HG03457 (cell line): ENCODE results near the gene DNAL4.

Experiments
- ATAC-seq: cut with Tn5 transposase; IDR thresholded peaks from one replicate; pipeline ENCODE4 v1.9.1; 2021; ENCODE audit warnings: moderate number of reproducible peaks; ENCODE audit not compliant: unreplicated experiment

DNAL4 gene

DNA sequence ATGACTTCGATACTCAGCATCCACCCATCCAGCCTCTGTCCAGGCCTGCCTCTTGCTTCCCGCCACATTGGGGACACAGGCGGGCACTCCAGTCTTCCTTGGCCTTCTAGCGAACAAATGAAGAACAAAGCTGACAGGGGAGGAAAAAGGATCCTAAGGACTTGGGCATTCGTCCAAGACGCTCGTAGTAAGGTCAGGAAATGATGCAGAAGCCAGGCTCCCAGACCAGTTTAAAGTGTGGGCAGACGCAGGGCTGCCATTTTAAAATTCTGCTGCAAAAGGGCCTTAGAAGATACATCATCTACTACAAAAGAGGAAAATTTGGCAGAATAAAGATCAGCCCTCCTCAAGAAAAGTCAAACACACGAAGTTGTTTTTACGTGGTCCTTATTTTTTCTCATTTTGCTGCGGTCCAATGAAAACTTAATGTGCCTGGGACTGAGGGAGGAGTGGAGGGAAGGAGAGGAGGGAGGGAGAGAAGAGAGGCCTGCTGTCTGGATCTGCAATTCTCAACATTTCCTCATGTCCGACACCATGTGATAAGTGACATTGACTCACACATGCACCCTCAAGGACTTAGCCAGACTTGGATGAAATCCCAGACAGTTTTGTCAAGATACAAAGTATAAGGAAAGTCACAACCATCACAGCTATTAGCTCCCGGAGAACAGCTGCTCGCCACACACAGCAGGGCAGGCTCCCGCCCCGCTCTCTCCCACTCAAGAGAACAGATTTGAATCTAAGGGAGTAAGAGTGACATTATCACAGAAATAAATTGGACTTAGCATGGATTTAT lies 5.7 kb downstream of the DNAL4 start:
- no peak for ATAC-seq

- no peak for ATAC-seq
Observed at GRCh38 chr22:38786631-38787030, 7.3 kb downstream of the DNAL4 start.

GRCh38 chr22:38784856-38785255 lies 9.1 kb downstream of the DNAL4 start:
- ATAC-seq, result no peak

- ATAC-seq, result no peak
Observed at GRCh38 chr22:38784035-38784434, 9.9 kb downstream of the DNAL4 start.

GRCh38 chr22:38783095-38783615 lies 10.8 kb downstream of the DNAL4 start:
- ATAC-seq, result no peak

DNA sequence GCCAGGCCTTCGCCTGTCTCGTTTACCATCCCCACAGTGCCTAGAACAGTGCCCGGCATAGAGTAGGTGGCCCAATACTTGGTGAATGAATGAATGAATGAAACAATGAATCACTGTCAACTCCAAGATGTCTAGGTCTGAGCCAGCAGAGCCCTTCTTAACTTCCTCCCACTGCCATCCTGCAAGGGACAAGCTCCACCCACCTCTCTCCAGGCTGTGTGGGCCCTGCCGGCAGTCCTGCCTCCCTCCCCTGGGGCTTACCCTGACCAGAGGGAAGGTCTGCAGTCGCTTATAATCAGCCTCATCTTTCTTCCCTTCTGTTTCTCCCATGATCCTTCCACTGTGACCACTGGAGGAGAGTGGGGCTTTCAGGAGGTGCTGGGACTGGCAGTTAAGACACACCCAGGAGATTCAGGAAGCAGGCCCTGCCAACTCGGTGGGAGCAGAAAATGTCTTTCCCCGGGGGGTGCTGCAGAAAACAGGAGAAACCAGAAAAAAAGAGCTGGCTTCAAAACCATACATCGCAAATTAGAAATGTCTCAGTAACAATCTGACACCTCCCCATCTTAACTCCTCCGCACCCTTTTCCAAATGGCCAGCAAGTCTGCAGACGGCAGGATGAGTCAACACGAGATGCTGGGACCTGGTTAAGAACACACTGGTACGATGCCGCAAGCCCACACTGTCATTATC lies 11.4 kb downstream of the DNAL4 start:
- no peak for ATAC-seq

DNA sequence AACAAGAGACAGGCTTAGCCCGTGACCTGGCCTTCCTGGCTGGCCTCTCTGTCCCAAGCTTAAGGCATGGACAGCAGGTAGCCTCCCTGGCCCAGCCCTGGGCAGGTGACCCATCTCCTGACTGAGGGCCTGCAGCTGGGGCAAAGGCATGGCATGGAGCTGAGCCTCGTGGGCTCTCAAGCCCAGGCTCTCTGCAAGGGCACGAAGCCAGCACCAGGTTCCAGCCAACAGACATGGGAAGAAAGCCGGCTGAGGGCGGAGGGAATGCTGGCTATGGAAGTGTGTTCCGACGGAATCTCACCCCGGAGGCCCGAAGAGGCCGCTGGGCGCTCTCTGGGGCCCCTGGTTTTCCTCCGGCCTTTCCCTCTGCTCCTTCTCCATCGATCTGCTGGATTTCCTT lies 12.9 kb downstream of the DNAL4 start:
- ATAC-seq, result no peak

GRCh38 chr22:38777087-38777671 lies 16.8 kb downstream of the DNAL4 start:
- ATAC-seq, result no peak

DNA sequence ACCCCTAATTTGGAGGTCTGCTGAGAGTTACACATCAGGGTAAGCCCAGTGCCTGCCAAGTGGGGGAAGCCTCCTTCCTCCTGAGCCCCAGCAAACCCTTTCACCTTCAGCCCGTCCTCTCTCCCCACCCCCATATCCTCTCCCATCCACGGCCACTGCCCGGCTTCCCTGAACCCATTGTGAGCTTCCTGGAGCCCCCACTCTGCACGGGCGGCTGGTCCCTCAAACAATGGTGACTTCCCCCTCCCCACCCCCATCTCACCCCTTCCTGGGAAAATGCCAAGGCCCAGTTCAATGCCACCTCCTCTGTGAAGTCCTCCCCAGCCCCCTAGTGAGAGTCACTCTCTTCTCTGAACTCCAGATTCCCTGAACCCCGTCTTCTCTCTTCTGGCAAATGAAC lies 17.9 kb downstream of the DNAL4 start:
- ATAC-seq, result no peak

DNA sequence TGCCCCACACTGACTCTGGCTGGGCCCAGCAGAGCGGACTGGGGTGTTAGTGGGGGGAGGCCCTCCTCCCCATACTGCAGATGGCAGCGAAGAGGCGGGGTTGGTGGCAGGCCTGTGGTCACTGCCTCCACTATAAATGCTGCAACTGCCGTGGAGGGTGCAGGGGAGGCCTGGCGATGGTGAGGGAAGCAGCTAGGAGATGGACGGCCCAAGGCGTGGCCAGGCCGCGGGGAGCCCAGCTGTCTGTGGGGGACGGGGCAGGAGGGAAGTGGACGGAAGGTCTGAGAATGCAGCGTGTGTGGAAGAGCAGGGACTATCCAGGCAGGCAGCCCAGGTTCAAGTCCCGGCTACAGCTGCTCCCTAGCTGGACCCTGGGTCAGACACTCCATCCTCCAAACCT lies 18.3 kb downstream of the DNAL4 start:
- no peak for ATAC-seq

DNA sequence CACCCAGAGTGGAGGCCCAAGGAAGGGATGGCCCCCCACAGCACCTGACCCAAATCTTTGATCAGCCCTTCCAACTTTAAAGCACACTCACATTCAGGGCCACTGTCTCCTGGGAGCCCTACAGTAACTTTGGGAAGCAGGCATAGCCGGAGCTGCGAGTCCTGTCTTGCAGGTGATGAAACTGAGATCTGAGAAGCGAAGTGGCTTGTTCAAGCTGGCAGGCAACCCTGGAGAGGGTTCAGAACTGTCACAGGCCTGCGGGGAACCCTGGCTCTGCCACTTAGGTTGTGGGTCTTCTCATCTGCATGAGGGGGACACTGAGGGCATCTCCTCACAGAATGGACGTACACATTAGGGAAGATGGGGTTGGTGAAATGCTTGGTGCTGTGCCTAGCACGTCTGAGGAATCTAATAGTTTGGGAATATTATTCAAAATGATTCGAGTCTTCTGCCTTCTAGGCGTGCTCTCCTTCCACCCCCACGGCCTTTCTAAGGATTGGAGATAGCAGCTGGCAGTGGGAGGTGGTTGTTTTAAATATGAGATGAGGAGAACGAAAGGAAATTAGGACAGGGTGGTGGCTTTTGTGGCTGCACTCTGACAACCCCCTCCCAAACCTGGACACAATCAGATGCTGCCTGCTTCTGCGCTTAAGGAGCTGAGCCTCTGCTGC lies 19.3 kb downstream of the DNAL4 start:
- no peak for ATAC-seq

- no peak for ATAC-seq
Observed at GRCh38 chr22:38773363-38773946, 20.5 kb downstream of the DNAL4 start.

- ATAC-seq, result no peak
Observed at GRCh38 chr22:38772623-38772873, 21.4 kb downstream of the DNAL4 start.

DNA sequence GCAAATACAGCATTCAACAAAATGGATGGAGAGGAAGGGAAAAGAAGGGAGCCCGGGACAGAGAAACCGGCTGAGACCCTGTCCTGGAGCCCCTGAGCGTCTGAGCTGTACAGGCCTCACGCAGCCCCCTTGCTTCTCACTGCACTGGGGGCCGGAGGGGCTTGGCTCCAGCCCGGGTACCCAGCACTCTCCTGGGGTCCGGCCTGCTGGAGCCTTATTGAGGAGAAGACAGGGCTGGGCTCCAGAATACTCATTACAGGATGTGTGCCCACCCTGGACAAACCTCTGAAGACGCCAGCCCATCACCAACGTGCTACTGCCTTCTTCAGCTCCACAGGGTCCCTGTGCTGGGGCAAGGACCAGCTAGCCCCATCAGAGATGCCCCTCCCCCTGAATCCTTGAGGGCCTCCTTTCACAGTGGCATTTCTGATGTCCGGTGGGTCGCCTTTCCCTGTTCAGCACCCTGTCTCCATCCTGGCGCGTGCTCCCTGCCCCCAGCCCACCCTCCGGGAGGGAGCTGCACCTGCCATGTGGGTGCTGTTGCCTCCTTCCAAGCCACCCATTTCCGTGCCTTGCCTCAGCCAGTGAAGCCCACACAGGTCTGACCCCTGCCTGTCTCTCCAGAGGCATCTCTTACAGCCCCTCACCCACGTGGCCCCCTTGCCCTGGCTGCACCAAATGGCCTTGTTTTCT lies 23.5 kb downstream of the DNAL4 start:
- no peak for ATAC-seq

DNA sequence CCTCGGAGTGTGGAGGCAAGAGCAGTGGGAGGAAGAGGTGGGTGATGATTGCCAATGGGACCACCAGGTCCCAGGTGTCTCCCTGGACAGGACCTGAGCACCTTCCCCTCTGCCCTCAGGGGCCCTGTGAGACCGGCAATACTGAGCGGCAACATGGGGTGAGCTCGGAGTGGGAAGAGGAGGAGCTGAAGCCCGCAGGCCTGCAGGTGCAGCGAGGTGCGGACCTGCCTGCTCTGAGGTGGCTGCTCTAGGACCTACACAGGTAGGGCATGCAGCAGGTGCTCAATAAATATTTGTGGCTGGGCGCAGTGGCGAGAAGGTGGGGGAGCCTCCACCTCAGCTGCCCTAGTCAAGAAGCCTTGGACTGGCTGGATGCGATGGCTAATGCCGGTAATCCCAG lies 25.9 kb downstream of the DNAL4 start:
- no peak for ATAC-seq

DNA sequence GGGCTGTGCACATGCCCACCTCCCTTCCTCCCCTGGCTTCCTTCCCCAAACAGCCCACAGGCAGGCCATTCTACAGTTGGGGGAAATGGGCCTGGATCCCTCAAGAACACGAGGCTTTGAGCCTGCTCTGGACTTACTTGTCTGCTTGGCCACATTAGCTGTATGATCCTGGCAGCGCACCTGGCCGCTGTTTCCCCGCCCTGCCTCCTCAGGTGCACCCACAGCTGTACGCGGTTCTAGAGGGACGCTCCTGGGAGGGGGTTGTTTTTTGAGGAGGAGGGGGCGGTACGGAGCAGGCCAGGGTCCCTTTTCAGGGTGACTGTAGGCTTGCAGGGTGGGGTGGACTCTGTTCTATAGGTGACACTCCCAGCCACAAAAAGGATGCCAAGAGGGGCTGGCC lies 26.6 kb downstream of the DNAL4 start:
- ATAC-seq, result no peak

GRCh38 chr22:38766076-38766777 lies 27.7 kb downstream of the DNAL4 start:
- ATAC-seq, result no peak

DNA sequence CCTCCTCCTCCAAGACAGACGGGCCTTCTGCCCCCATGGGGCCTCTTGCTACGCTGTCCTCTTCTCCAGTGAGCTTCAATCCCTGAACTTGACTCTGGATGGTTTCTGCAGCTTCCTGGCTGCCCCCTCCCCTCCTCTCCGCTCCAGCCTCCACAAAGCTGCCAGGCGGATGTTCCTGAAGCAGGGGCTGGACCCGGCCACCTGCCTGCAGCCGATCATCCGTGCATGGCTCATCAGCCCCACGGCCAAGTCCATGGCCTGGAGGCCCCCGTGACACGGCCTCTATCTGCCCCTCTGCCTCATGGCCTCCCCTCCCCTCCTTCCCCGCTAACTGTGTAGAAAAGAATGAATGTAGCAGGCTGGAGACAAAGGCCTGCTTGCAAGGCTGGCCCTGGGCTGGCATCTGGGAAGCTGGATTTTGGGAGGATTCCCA lies 31.4 kb downstream of the DNAL4 start:
- ATAC-seq, result no peak

DNA sequence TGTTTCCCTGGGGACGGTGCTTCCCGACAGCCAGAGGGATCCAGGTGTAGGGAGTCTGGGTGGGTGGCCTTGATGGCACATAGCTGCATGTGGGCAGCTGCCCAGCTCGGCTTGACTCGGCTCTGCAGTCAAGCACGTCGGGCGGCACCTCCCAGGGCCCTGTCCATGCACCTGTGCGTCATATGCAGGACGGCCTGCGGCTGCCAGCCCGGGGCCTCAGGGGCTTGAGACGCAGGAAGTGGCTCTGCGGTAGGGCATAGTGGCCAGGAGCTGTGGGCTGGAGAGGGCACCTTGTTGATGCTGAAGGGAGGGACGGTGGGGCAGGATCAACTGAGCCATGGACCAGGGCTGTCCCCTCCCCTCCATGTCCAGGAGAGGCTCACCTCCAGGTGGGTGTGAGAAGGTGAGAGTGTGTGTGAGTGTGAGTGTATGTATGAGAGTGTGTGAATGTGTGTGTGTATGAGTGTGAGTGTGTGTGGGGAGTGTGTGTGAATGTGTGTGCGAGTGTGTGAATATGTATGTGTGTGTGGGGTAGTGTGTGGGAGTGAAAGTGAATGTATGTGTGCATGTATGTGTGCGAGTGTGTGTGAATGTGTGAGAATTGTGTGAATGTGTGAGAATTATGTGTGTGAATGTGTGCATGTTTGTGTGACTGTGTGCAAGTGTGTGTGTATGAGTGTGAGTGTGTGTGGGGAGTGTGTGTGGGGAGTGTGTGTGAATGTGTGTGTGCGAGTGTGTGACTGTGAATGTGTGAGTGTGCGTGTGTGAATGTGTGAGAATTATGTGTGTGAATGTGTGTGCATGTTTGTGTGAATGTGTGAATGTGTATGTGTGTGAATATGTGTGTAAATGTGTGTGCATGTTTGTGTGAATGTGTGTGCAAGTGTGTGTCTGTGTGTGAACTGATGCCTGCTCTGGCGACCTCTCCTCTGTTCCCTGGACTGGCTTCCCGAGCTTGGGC lies 32.5 kb downstream of the DNAL4 start:
- ATAC-seq, result no peak
